HG02981 (cell line): ENCODE measurements around the gene TRPC4.

ENCODE experiments used
- ATAC-seq: cut with Tn5 transposase; IDR thresholded peaks from one replicate; pipeline ENCODE4 v1.9.1; 2021; ENCODE audit warnings: mild to moderate bottlenecking, moderate library complexity; ENCODE audit not compliant: unreplicated experiment

TRPC4 gene

DNA sequence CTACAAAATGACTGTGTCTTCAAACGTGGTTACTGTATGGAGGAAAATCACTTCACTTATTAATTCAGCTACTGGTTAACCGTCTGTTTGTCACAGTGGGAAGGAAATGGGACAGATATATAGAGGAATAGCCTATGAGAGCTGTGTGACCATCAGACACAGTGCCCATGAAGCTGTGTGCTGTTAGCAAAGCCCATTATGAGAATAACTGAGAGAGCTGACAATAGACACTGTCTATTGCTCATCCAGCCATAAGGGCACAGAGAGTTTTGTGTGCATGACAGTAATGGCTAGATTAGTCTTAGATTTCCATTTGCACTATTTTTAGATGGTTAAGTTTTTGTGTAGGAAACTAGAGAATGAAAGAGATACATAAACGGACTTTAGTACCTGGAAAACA lies 206.9 kb downstream of the TRPC4 start:
- no peak for ATAC-seq

DNA sequence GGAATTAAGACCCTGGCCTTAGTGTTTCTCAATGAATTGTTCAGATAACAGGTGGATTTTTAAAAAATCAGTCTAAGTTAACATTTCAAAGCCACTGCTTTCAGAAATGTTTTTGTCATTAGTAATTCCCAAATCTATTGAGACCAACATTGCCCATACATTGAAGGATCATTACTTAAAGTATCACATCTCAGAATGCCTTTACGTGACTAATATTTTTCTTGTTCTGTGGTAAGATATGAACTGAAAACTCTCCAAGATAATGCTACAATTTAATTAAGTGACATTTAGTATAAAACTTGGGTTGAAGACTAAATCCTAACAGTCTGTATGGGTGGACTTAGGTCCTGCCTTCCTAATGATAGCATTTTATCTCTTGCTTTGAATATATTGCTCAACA lies 211.6 kb downstream of the TRPC4 start:
- no peak for ATAC-seq

DNA sequence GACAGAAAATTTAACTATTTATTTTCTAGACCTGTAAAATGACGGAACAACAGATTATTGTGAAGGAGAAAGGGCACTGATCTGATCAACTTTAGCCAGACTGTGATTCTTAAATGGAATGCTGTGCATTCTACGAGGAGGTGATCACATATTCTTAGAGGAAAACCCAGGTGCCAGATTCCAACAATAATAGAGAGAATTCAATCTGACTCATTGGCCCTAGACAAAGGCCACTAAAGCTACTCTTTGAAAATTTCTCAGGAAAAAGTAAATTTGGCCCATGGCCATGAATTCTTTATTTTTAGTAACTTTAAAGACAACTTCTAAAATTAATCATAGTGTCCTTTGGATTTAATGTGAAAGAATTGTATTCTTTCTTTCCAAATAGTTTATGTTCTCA lies 212.4 kb downstream of the TRPC4 start:
- no peak for ATAC-seq

DNA sequence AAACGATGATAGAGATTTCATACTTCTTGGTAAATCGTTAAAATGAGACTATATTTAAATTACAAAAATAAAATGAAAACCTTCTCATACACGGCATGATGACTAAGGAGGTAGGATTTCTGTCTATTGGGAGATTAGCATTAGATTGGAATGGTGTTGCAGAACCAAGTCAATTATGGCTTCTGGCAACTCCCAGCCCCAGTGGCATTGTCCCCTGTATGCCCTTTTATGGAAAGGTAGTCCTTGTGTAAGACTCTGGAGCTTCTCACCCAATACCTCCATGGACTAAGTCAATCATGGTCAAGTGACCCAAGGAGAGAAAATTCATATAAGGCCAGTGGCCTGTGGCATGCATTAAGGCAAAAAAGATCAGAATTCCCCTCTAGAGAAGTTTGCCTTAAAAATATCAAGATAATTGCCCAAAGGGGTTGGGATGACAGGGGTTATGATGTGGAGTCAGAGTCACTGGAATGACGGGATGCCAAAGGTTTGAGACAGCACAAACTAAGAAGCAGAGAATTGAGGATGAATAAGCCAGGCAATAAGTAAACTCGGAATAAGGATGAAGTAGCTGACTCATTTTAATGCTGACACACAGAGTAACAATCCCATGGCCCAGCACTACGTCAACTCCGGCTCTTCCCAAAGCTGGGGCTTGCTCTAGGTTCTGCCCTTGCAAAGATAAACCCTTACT lies 213.2 kb downstream of the TRPC4 start:
- ATAC-seq: no peak

DNA sequence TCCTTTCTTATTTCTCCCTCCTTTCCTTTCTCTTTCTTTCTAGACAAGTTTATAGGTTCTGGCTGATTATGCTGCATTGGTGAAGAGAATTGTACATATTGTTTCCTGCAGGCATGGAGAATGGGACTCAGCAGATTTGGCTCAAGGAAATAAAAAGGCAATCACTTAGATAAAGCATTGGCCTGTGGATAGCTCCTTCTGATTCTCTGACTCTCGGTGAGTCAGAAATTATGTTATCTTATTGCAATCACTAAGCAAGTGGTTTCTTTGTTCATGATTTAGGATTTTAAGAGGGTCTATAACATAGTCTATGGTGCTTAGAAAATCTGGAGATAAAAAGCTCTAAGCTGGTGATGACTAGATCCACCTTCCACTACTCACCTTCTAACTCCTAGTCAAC lies 217.0 kb downstream of the TRPC4 start:
- ATAC-seq: no peak

DNA sequence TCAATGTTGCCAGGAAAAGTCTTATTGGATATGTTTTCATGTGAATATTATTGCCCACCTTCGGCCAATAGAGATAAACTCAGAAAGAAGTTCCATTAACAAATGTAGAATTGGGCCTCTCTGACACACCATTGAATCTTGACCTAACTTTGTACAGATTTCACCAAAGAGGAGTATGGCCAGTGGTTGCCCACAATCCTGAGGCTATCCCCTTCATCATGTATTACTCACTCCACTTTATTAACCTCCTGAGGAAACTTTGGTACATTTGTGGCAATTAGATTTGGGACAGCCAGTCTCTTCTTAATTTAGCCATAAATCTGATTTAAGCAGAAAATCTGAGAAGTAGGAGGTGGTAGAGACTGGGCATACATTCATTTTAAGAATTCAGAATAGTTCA lies 217.7 kb downstream of the TRPC4 start:
- ATAC-seq: no peak

DNA sequence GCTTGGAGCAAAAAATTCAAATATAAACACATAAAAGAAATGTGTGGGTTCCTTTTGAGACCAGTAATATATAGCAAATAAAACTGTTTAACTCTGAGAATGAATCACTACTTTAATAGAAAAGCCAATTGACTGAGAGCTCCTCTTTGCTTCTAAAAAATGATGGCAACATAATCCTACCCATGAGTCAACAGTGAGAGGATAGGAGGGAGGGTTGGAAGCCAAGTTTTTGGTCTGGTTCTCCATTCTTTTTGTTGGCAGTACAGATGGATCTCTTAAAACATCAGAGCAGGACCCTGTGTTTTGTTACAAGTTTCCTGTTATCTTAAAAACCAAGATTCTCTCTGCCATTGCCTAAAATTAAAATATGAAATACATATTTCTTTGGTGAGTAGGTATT lies 221.0 kb downstream of the TRPC4 start:
- ATAC-seq: no peak

DNA sequence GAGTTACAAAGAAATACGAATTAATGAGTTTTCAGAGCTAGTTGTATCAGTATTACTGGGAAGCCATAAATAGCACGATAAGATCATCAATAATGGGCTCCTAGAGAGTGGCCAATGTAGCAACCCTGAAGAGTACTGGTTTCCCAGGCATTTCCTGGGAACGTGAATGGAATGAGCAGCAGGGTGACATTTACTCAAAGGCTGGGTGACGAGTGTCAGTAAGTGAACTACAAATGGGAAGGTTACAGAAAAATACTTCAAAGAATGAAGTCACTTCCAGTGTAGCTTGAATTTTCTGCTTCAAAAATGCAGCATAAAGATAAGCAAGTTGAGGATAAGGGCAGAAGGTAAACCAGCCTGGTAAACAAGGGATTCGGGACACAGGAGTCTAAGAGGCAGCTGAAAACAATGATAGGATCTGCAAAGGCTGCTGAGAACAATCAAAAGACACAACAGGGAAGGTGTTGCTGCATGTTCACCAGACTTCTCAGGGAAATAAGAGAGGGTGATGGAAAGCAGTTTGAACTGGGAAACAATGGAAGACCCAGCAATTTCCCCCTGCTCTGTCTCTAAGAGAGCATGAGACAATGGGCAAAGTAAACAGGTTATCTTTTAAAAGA lies 222.4 kb downstream of the TRPC4 start:
- ATAC-seq: no peak

DNA sequence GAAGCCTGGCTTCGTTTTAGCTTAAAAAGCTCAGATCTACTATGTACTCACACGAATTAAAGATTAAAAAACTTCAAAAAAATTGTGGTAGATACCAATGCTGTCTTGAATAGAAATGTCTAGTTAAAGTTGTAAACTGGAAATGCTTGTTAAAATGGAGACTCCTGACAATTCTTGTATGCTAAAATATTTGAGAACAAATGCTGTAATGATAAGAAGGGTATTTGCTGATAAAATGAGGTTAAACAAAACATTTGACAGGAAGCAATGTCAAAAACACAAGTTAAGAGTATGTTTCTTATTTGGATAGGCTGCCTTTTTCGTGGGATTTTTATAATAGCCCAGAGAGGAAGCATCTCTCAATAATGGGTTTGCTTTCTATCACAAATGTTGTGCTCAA lies 223.0 kb downstream of the TRPC4 start:
- ATAC-seq: no peak

DNA sequence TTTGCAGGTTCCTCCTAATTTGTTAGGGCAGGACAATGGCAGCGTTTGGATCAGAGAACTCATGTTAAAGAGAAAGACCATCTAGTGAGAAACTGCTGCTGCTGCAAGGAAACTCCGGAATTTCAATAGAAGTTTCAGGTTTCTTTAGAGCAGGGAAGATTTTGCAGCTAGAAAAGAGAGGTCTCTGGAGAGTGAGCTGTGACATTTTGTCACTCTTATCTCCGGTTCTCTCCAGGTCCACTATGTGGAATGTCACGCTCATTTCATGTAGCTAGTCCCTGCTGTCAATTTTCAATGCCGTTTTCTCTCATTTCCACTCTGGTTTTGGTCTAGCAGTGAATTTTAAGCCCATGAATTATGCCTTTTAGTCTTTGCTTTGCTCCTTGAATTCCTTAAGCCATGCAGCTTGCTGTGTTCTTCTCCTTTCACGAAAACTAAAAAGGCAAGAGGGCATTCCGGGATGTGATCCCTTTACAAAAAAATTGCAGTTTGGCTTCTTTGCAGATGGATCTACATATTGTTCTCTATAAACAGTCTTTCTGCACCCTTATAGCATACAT lies 224.3 kb downstream of the TRPC4 start:
- ATAC-seq: no peak

DNA sequence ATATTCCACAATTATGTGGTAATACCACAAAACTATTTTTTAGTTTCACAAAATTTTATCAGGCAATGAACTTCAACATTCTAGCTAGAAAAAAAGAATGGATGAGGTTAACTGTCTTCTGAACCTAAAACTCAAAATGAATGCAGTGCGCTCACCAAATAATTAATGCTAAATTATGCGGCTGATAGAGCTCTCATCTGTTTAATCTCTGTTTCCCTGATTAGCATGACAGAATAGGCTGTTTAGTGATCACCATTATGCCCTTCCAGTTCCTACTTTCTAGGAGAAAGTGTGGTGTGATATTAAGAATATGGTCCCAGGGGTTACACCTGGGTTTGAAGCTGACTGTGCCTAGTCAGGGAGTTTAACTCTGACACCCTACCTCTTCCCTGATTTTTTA lies 228.2 kb downstream of the TRPC4 start:
- no peak for ATAC-seq

DNA sequence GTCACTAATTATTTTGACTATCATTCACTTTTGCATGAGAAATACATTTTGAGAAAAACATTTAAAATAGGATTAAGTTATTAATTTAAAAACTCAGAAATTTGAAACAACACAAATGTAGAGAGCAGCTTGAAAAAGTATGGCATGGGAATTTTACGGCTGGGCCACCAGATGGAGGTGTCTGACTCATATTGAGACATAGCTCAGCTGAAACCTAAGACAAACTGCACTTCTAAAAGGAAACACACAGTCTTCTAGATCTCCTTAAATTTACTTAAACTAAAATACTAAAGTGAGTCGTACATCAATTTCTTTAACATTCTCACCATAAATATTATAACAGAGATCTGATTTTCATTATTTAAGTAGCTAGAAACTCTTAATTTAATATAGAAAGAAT lies 229.1 kb downstream of the TRPC4 start:
- no peak for ATAC-seq

DNA sequence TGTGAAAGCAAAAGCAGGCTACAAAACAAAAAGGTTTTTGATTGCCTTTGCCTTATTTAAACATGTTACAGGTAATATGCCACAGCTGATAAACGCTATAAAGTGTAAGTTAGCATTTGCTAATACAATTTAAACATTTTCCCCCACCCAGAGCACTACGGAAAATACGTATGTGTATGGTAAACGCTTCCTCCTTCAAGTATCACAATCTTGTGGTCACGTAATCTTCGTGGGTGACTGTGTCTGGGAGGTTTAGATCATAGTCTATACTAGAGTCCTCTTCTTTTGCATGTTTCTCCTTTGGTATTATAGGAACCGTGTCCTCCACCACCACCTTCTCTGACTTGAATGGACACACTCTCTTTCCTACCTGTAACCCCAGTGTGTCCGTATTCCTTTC lies 232.9 kb downstream of the TRPC4 start:
- no peak for ATAC-seq

DNA sequence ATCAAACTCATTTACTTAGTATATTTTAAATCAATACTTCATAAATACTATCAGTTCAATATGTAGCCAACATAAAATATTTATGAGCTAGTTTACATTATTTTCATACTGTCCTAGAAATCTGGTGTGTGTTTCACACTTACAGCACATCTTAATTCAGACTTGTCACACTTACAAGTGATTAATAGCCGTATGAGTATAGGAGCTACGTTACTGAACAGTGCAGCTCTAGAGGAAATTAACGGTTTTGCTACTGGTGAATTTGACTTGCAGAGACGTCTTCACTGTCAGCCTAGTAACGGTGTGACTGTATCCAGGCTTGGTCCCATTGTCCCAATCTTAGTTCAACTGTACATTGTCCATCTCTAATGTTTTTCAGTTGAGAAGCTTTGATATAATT lies 237.3 kb downstream of the TRPC4 start:
- no peak for ATAC-seq

DNA sequence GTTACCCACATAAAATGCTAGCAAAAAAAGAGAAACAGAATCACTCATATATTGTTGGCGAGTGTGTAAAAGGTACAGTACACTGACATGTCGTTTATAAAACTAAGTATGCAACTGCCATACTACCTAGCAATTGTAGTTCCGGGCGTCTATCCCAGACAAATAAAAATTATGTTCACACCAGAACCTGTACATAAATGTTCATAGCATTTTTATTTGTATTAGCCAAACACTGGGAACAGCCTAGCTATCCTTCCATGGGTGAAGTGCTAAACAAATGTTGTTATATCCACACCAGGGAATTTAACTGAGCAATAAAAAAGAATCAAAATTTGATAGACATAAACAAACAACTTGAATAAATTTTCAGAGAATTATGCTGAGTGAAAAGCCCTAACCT lies 242.1 kb downstream of the TRPC4 start:
- ATAC-seq: no peak

DNA sequence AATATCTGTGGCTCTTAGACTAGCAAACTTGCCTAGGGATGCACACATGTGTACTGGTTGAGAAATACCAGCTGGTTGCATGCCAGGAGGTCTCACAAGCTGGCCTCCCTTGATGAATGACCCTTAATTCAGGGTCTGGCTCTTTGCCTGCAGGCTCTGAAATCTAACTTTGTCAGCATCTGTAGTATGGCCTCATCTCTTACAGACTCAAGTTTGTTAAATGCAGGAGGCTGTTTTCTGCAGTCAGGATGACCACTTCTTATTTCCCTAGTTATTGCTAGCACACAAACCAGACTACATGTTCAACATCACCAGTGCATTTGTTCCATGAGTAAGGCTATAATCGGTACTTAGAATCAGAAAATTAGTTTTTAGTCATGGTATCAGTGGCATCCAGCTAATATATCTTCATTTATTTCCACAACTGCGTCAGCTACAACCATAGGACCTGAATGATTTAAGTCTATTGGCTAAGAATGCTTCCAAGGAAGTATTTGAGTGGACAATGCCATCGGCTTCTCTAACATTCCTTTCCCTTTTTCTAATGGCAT lies 247.7 kb downstream of the TRPC4 start:
- ATAC-seq: no peak

DNA sequence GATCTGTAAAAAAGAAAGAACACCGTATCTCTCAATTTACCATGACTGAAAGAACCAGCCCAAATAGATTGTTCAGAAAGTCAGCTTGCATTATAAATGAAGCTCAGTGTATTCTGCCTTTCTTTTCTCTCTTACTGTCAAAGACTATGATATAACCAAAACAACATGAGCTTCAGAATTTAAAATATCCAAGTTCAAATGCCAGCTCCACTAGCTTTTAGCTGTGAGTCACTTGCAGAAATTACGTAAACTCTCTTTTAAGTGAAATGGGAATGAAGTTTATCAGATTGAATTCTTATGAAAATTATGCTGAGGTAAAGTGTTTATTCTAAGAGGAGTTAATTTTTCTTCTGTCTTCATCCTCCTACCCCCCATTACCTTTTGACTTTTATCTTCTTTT lies 251.0 kb downstream of the TRPC4 start:
- ATAC-seq: no peak

DNA sequence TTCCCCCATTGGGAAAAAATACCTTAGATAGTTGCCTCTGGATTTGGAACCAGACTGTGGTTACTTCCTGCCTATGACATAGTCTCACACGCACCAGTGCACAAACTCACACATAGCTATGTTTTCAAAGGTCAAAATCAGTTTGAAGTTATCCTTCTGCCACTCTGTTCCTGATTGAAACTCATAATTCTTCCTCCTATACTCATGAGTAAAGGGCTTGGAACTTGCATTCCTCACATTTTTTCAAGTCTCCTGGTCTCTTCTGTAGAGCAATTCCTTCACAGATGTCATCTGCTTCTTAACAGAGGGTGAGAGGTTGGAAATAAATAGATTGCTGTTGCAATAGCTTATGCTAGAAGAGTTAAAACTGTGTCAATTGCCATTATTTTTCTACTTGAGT lies 252.4 kb downstream of the TRPC4 start:
- ATAC-seq: no peak

DNA sequence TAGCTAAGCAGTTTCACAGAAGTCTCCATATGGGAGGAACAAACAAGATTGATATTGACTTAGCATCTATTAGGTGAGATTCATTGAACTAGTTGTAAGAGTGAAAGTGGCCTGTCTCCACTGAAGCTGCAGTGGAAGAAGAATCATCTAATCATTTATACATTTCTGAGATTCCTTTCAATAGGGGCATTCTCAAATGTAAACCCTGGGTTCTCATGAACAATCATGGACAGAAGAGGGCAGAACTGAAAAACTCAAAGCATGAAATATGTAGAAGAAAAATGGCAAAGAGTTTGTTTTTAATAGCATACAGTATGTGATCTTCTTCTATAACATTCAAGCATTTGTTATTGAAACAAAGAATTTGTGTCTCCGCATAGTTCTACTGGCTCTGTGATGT lies 253.4 kb downstream of the TRPC4 start:
- ATAC-seq: no peak

DNA sequence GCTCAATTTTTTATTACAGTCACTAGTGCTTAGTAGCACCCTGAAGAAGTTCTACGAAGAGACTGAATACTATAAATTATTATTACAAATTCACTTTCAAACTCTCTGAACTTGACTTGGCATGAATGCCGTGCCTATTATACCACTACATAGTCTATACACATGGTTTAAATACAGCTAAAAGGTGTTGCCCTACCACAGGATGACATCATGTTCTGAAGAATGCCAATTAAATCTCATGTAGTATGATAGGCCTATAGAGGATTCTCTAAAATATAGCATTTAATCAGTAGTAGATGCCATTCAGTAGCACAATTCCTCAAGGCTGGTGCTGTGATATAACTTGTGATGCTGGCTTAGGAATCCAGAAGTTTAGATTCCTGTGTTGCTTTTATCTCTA lies 254.3 kb downstream of the TRPC4 start:
- no peak for ATAC-seq

DNA sequence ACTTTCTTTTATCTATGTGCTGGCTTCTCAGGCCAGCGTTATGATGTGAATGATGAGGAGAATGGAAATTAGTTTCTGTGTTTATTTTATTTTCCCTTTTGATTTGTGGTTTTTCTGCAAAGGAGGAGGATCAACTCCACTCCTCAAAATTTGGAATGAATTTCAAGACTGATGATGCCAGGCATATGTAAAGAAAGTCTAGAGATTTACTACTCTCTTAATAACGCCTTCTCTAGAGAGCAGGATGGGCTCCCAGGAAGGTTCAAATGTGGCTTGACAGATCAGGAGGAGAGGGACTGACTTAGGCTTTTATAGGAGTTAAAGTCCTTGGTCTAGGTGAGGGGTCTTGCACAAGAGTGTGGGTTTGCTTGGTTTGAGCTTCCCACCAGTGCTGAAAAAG lies 255.9 kb downstream of the TRPC4 start:
- no peak for ATAC-seq

DNA sequence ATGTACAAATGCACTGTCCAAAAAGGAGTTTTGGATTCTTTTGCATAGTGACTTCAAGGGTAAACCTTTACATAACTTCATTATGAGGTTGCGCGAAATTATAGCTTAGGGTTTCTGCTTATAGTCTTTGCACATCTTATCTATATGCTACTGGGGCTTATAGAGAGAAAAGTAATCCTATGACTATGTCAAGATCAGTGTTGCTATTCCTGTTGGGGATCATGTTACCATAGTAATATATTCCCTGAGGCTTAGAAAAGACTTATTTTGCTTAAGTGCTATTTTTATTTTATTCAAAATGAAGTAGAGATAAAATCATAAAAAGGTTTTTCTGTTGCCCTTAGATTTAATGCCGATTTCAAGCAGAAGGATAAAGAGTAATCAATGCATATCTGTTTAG lies 256.3 kb downstream of the TRPC4 start:
- ATAC-seq: no peak
